Peyer's patch (tissue), 4 donors: Measurements from ENCODE around the gene TCF7L2.

Experiments
- CTCF ChIP-seq, 6 experiments: fragments of 450-650 bp in 4 of 6; fragments of 200-600 bp in 2 of 6; sonication (generic) in 1 of 6; IDR thresholded peaks; one replicate each; pipeline ENCODE4 v1.5.1; 2017 to 2019; ENCODE audit warnings: antibody characterized with exemption in 6 of 6, mild to moderate bottlenecking in 3 of 6, moderate library complexity in 1 of 6
- POLR2A ChIP-seq, 2 donors: fragments of 450-650 bp; IDR thresholded peaks; one replicate each; pipeline ENCODE4 v1.5.1; 2017; ENCODE audit warnings: antibody characterized with exemption in 2 of 2, mild to moderate bottlenecking in 2 of 2, moderate library complexity in 2 of 2

GRCh38 chr10:113038183-113038582 is 88.1 kb downstream of the TCF7L2 start:
- TF ChIP-seq POLR2A (IDR thresholded peaks at IDR 0.05) (no peak), CTCF (IDR thresholded peaks at IDR 0.05) (no peak)
